Activated CD8-positive, alpha-beta memory T cell treated with anti-CD3 and anti-CD28 coated beads, Interleukin-2, amount 10 ng/mL, durations not matched to agents 7 days and 5 days (primary cell): ENCODE results near the gene CAPNS2. TPM values are rescaled to one million over a fixed set of nuclear protein-coding genes. Genes with fewer than 3 reads are reported as not detected.
"Not testable (repeated sequence)": the region's sequence is repeated elsewhere in the genome, so short reads cannot be mapped to it uniquely, and the experiment has no call there.

ENCODE experiments used
- ATAC-seq: fragments of 150-1000 bp; cut with Tn5 transposase; one replicate; pipeline ENCODE4 v1.10.0; 2021; ENCODE audit warnings: moderate library complexity
- CTCF ChIA-PET: fragments of 350-600 bp; sonication (Branson Sonifier 250); formaldehyde crosslinking; loops from one replicate; lab custom pipeline; 2021; ENCODE audit warnings: antibody characterized with exemption; lab: Charles Lee
- DNase-seq: peaks from one replicate; pipeline ENCODE4 v3.0.0-alpha.2; 2020
- H3K27ac Mint-ChIP-seq: one replicate; pipeline ENCODE4 v1.8.0; 2021; ENCODE audit warnings: mild to moderate bottlenecking, mixed read lengths
- H3K27me3 Mint-ChIP-seq: one replicate; pipeline ENCODE4 v1.8.0; 2021; ENCODE audit warnings: mixed read lengths
- H3K36me3 Mint-ChIP-seq: one replicate; pipeline ENCODE4 v1.8.0; 2021; ENCODE audit warnings: mild to moderate bottlenecking, mixed read lengths
- H3K4me1 Mint-ChIP-seq: one replicate; pipeline ENCODE4 v1.8.0; 2021; ENCODE audit warnings: mixed read lengths
- H3K4me3 Mint-ChIP-seq: one replicate; pipeline ENCODE4 v1.8.0; 2021; ENCODE audit warnings: mild to moderate bottlenecking, moderate library complexity, mixed read lengths
- H3K9me3 Mint-ChIP-seq: one replicate; pipeline ENCODE4 v1.8.0; 2022; ENCODE audit warnings: low read depth, mixed read lengths
- total RNA-seq, 2 experiments: library from RNA; stranded (reverse); gene quantifications; one replicate each; pipeline ENCODE4 v1.2.3, GENCODE V29; 2021

CAPNS2 gene
- total RNA-seq, 2 experiments from 2014 or later = not detected

- no peak for DNase-seq
- Mint-ChIP-seq H3K9me3 (no peaks in the 10 kb centered on the region), H3K4me1 (no peaks in the 10 kb centered on the region), H3K27ac (no peak overlapping the region), H3K4me3 (no peak overlapping the region), H3K36me3 (no peaks in the 10 kb centered on the region), H3K27me3 (peaks cover 5% of the 10 kb centered on the region)
- CTCF ChIA-PET = no interaction called here
- no peak for ATAC-seq
These were observed 8.3 kb downstream of the CAPNS2 start for GRCh38 chr16:55574811-55575210.

- H3K27ac Mint-ChIP-seq = no peak overlapping the region
- no peak overlapping the region for H3K4me3 Mint-ChIP-seq
- no peak for DNase-seq
- CTCF ChIA-PET = no interaction called here
- no peaks in the 10 kb centered on the region for H3K36me3 Mint-ChIP-seq
- ATAC-seq = no peak
- no peaks in the 10 kb centered on the region for H3K4me1 Mint-ChIP-seq
- H3K9me3 Mint-ChIP-seq = no peaks in the 10 kb centered on the region
- peaks cover 5% of the 10 kb centered on the region for H3K27me3 Mint-ChIP-seq
These were observed 9.0 kb downstream of the CAPNS2 start for GRCh38 chr16:55575496-55575895.

- Mint-ChIP-seq H3K27me3 (peaks cover 5% of the 10 kb centered on the region), H3K27ac (no peak overlapping the region), H3K36me3 (no peaks in the 10 kb centered on the region), H3K4me3 (no peak overlapping the region), H3K4me1 (no peaks in the 10 kb centered on the region), H3K9me3 (no peaks in the 10 kb centered on the region)
- no peak for ATAC-seq
- no peak for DNase-seq
- CTCF ChIA-PET = interaction anchor here (0.9 kb wide), 1 partner anchor 111 kb away, joined by 4 read pairs; no protein-coding TSS in a partner anchor
These were observed 9.9 kb downstream of the CAPNS2 start for GRCh38 chr16:55576384-55576783.

DNA sequence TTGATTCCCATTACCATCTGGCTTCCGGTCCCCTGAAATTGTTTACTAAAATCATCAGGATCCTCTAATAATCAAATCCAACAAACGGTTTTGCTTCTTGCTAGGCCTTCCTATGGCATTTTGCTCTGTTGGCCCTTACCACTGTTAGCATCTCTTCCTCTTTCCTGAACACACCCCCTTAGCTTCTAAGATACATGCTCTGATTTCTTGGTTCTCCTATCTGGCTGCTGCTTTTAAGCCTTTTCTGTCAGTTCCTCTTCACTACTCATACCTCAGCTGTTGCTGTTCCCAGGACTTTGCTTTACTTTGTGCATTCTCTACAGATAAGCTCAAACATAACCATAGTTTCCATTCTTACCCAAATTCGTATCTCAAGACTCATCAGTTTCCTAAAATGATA lies 11.4 kb downstream of the CAPNS2 start:
- Mint-ChIP-seq H3K36me3 (no peaks in the 10 kb centered on the region), H3K27me3 (peaks cover 5% of the 10 kb centered on the region), H3K4me1 (no peaks in the 10 kb centered on the region), H3K27ac (no peak overlapping the region), H3K4me3 (no peak overlapping the region), H3K9me3 (no peaks in the 10 kb centered on the region)
- no peak for ATAC-seq
- DNase-seq = no peak
- CTCF ChIA-PET = no interaction called here

GRCh38 chr16:55585631-55586030 lies 19.1 kb downstream of the CAPNS2 start:
- Mint-ChIP-seq H3K4me3 (no peak overlapping the region), H3K36me3 (no peaks in the 10 kb centered on the region), H3K4me1 (no peaks in the 10 kb centered on the region), H3K27ac (no peak overlapping the region), H3K9me3 (no peaks in the 10 kb centered on the region), H3K27me3 (peaks cover 4% of the 10 kb centered on the region)
- CTCF ChIA-PET = no interaction called here
- DNase-seq (no peak), ATAC-seq (no peak)

DNA sequence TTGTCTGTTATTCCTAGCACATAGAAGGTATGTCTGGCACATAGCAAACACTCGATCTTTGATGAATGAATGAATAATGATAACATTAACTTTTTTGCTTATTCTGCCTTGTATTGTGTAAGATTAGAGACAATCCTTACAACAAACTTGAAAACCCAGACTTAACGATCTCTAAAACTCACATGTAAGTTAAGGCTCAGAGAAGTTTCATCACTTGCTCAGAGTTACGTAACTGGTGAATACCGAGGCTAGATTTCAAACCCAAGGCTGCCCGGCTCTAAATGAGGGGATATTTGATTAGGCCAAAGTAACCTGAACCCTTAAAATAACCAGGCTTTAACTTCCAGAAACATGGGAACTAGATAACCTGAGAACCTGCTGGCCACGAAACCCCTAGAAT lies 22.3 kb downstream of the CAPNS2 start:
- Mint-ChIP-seq H3K27me3 (peaks cover 13% of the 10 kb centered on the region), H3K4me3 (no peak overlapping the region), H3K4me1 (no peaks in the 10 kb centered on the region), H3K27ac (no peak overlapping the region), H3K36me3 (no peaks in the 10 kb centered on the region), H3K9me3 (no peaks in the 10 kb centered on the region)
- ATAC-seq (no peak), DNase-seq (no peak)
- CTCF ChIA-PET = no interaction called here

- CTCF ChIA-PET = no interaction called here
These were observed 25.8 kb downstream of the CAPNS2 start for GRCh38 chr16:55592306-55592705.

DNA sequence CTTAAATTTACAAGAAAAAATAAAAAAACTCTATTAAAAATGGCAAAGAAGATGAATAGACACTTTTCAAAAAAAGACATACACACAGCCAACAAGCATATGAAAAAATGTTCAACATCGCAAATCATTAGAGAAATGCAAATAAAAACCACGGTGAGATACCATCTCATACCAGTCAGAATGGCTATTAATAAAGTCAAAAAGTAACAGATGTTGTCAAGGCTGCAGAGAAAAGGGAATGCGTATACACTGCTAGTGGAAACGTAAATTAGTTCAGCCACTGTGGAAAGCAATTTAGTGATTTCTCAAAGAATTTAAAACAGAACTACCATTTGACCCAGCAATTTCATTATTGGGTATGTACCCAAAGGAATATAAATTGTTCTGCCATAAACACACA lies 31.4 kb downstream of the CAPNS2 start:
- no peak for ATAC-seq
- CTCF ChIA-PET = no interaction called here
- no peak overlapping the region for H3K4me3 Mint-ChIP-seq
- peaks cover 2% of the 10 kb centered on the region for H3K27me3 Mint-ChIP-seq
- H3K9me3 Mint-ChIP-seq = no peaks in the 10 kb centered on the region
- H3K4me1 Mint-ChIP-seq = no peaks in the 10 kb centered on the region
- no peaks in the 10 kb centered on the region for H3K36me3 Mint-ChIP-seq
- no peak overlapping the region for H3K27ac Mint-ChIP-seq
- DNase-seq = no peak

More at GRCh38 chr16:55592306-55592705, 25.8 kb downstream of the CAPNS2 start:
- H3K4me1 Mint-ChIP-seq = no peaks in the 10 kb centered on the region
- H3K36me3 Mint-ChIP-seq = no peaks in the 10 kb centered on the region
- DNase-seq (no peak), ATAC-seq (no peak)
- no peak overlapping the region for H3K4me3 Mint-ChIP-seq
- H3K9me3 Mint-ChIP-seq = no peaks in the 10 kb centered on the region
- no peak overlapping the region for H3K27ac Mint-ChIP-seq
- H3K27me3 Mint-ChIP-seq = peaks cover 14% of the 10 kb centered on the region

DNA sequence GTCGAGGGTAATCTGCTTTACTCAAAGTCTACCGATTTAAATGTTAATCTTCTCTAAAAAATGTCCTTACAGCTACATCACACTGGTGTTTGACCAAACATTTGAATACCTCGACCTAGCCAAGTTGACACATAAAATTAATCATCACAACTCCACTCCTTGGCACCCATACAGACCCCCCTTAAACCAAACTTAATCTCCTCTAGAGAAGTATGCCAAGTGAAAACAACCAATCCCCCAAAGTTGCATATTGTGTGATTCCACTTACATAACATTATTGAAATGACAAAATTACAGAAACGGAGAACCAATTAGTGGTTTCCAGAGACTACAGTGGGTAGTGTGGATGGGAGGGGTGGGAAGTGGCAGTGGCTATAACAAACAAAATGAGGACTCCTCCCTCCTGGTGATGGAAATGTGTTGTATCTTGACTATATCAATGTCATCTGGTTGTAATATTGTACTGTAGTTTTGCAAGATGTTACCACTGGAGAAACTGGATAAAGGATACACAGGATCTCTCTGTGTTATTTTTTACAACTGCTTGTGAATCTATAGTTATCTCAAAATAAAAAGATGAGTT lies 39.4 kb downstream of the CAPNS2 start:
- no peak for ATAC-seq
- Mint-ChIP-seq H3K36me3 (no peaks in the 10 kb centered on the region), H3K27me3 (peaks cover 4% of the 10 kb centered on the region), H3K9me3 (no peaks in the 10 kb centered on the region), H3K27ac (no peak overlapping the region), H3K4me1 (no peaks in the 10 kb centered on the region), H3K4me3 (no peak overlapping the region)
- no peak for DNase-seq
- CTCF ChIA-PET = no interaction called here

DNA sequence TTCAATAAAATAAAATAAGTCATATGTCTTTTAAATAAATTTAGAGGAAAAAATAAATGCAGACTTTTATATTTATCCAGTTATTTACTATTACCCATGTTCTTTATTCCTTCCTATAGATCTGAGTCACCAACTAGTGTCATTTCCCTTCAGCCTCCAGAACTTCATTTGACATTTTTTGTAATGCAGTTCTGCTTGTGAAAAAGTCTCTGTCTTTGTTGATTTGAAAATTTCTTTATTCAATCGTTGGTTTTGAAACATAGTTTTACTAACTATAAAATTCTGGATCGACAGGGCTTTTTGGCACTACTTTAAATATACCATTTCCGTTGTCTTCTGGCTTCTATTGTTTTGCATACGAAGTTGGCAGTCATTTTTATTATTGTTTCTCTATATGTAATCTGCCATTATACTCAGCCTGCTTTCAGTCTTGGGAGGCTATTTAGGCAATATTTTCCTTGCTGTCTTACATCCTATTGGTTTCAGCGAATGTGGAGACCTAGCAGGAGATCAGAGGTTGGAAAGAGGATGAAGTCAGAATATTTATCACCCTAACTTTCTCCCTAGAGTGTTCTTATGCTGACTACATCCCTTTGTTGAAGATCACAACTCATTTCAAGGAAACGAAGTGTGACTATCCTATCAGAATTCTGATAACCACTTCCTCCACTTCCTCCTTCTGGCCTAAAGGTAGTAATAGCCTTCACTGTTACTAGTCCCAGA lies 47.3 kb downstream of the CAPNS2 start:
- ATAC-seq (no peak), DNase-seq (no peak)
- H3K27me3 Mint-ChIP-seq = peaks cover 4% of the 10 kb centered on the region
- H3K27ac Mint-ChIP-seq = no peak overlapping the region
- H3K9me3 Mint-ChIP-seq = no peaks in the 10 kb centered on the region
- H3K36me3 Mint-ChIP-seq = no peaks in the 10 kb centered on the region
- no peak overlapping the region for H3K4me3 Mint-ChIP-seq
- CTCF ChIA-PET = no interaction called here
- no peaks in the 10 kb centered on the region for H3K4me1 Mint-ChIP-seq

GRCh38 chr16:55615071-55615470 lies 48.6 kb downstream of the CAPNS2 start:
- H3K27me3 Mint-ChIP-seq = peaks cover 4% of the 10 kb centered on the region
- H3K36me3 Mint-ChIP-seq = no peaks in the 10 kb centered on the region
- ATAC-seq = no peak
- H3K27ac Mint-ChIP-seq = no peak overlapping the region
- H3K4me1 Mint-ChIP-seq = no peaks in the 10 kb centered on the region
- CTCF ChIA-PET = no interaction called here
- H3K4me3 Mint-ChIP-seq = no peak overlapping the region
- no peak for DNase-seq
- H3K9me3 Mint-ChIP-seq = no peaks in the 10 kb centered on the region

GRCh38 chr16:55615670-55616069 lies 49.2 kb downstream of the CAPNS2 start:
- H3K27me3 Mint-ChIP-seq, ATAC-seq, H3K27ac Mint-ChIP-seq, H3K9me3 Mint-ChIP-seq, H3K4me3 Mint-ChIP-seq, H3K4me1 Mint-ChIP-seq, H3K36me3 Mint-ChIP-seq, CTCF ChIA-PET, DNase-seq: not testable (repeated sequence)
